DND-41 (cell line): ENCODE data around the gene PRMT1.

Experiments
- ATAC-seq: fragments of 200-7000 bp; cut with Tn5 transposase; 3 replicates; pipeline ENCODE4 v1.9.1; 2021; ENCODE audit warnings: low read depth; ENCODE audit not compliant: insufficient read depth
- DNase-seq: peaks from one replicate; pipeline ENCODE4 v3.0.0-alpha.2; 2020
- H2AFZ ChIP-seq: 2 replicates; pipeline ENCODE4 v1.6.0; 2012; ENCODE audit warnings: low read depth, low read length
- H3K27ac ChIP-seq: 2 replicates; pipeline ENCODE4 v1.5.1; 2012; ENCODE audit warnings: low read length, inconsistent platforms
- H3K27me3 ChIP-seq: fragments of 200-600 bp; sonication (generic); 2 replicates; pipeline ENCODE4 v1.6.0; 2012; ENCODE audit warnings: low read length, mild to moderate bottlenecking, inconsistent platforms; ENCODE audit not compliant: insufficient read depth, poor library complexity
- H3K36me3 ChIP-seq: 2 replicates; pipeline ENCODE4 v1.5.1; 2012; ENCODE audit warnings: low read length, inconsistent platforms; ENCODE audit not compliant: insufficient read depth
- H3K4me1 ChIP-seq: 2 replicates; pipeline ENCODE4 v1.5.1; 2012; ENCODE audit warnings: mild to moderate bottlenecking, low read length; ENCODE audit not compliant: insufficient read depth
- H3K4me2 ChIP-seq: 2 replicates; pipeline ENCODE4 v1.6.0; 2012; ENCODE audit warnings: mild to moderate bottlenecking, moderate library complexity, low read length, inconsistent platforms; ENCODE audit not compliant: insufficient read depth
- H3K4me3 ChIP-seq, 2 experiments: fragments of 200-600 bp in 1 of 2; shearing (Covaris generic) in 1 of 2; 2 replicates each; pipeline ENCODE4 v1.5.1; 2012 to 2016; ENCODE audit warnings: inconsistent platforms in 2 of 2, low read length in 2 of 2, mild to moderate bottlenecking in 2 of 2, low read depth in 1 of 2, moderate library complexity in 1 of 2
- H3K79me2 ChIP-seq: 2 replicates; pipeline ENCODE4 v1.6.0; 2012; ENCODE audit warnings: low read length, inconsistent platforms; ENCODE audit not compliant: insufficient read depth
- H3K9ac ChIP-seq: 2 replicates; pipeline ENCODE4 v1.6.0; 2012; ENCODE audit warnings: low read depth, mild to moderate bottlenecking, inconsistent platforms, low read length, moderate library complexity
- H3K9me3 ChIP-seq: 2 replicates; pipeline ENCODE4 v1.5.1; 2012; ENCODE audit warnings: low read length, moderate library complexity, mild to moderate bottlenecking, inconsistent platforms; ENCODE audit not compliant: insufficient read depth, severe bottlenecking
- H4K20me1 ChIP-seq: 2 replicates; pipeline ENCODE4 v1.6.0; 2012; ENCODE audit warnings: low read length; ENCODE audit not compliant: insufficient read depth
- EZH2 ChIP-seq: IDR thresholded peaks from 3 replicates; pipeline ENCODE4 v1.6.1; 2012; ENCODE audit warnings: borderline replicate concordance, low read depth, mild to moderate bottlenecking, moderate library complexity, low read length, inconsistent platforms; ENCODE audit not compliant: severe bottlenecking
- TF ChIP-seq, protein P1 (sequence below): IDR thresholded peaks from 2 replicates; pipeline ENCODE4 v1.5.1; 2012; ENCODE audit warnings: borderline replicate concordance, low read length, moderate library complexity, mild to moderate bottlenecking; ENCODE audit not compliant: poor library complexity, severe bottlenecking; ENCODE audit errors: extremely low read depth

PRMT1 gene

DNA sequence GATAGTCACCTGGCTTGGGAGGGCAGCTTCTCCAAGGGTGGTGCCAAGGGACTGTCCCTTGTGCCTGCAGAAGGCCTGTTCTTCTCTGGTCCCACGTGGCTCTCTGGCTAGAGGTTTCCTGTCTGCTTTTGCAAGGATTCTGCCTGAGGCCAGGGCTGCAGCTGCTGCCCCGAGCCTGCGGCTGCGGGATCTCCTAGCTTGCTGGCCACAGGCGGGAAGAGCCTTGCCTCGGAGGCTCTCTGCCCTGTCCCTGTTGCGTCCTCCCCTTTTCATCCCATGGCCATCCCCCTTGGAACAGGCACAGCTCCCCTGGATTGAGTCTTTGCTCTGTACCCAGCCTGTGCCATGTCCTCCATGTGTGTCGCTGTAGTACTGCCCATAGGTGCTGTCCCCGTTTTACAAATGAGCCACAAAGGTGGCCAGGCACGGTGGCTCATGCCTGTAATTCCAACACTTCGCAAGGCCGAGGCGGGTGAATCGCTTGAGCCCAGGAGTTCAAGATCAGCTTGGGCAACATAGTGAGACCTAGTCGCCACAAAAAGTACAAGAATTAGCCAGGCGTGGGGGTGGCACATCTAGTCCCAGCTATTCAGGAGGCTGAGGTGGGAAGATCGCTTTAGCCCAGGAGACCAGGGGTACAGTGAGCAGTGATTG lies 20.5 kb upstream of the PRMT1 start:
- ATAC-seq (no peak), DNase-seq (no peak)
- H3K79me2 ChIP-seq = no peaks in the 10 kb centered on the region; the same call in 1 of the 2 replicates
- peaks cover 53% of the 10 kb centered on the region for H4K20me1 ChIP-seq
- no peaks in the 10 kb centered on the region for H3K9me3 ChIP-seq
- H3K4me3 ChIP-seq = no peak overlapping the region
- H3K27ac ChIP-seq = no peak overlapping the region
- H3K4me2 ChIP-seq = no peak overlapping the region
- H2AFZ ChIP-seq = no peak overlapping the region
- no peak overlapping the region; the same call in 1 of the 2 replicates for H3K9ac ChIP-seq
- TF ChIP-seq, protein P1, sequence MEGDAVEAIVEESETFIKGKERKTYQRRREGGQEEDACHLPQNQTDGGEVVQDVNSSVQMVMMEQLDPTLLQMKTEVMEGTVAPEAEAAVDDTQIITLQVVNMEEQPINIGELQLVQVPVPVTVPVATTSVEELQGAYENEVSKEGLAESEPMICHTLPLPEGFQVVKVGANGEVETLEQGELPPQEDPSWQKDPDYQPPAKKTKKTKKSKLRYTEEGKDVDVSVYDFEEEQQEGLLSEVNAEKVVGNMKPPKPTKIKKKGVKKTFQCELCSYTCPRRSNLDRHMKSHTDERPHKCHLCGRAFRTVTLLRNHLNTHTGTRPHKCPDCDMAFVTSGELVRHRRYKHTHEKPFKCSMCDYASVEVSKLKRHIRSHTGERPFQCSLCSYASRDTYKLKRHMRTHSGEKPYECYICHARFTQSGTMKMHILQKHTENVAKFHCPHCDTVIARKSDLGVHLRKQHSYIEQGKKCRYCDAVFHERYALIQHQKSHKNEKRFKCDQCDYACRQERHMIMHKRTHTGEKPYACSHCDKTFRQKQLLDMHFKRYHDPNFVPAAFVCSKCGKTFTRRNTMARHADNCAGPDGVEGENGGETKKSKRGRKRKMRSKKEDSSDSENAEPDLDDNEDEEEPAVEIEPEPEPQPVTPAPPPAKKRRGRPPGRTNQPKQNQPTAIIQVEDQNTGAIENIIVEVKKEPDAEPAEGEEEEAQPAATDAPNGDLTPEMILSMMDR = no peak
- no peak for TF ChIP-seq EZH2
- H3K27me3 ChIP-seq = no peaks in the 10 kb centered on the region
- peaks cover 94% of the 10 kb centered on the region for H3K36me3 ChIP-seq
- no peaks in the 10 kb centered on the region for H3K4me1 ChIP-seq

DNA sequence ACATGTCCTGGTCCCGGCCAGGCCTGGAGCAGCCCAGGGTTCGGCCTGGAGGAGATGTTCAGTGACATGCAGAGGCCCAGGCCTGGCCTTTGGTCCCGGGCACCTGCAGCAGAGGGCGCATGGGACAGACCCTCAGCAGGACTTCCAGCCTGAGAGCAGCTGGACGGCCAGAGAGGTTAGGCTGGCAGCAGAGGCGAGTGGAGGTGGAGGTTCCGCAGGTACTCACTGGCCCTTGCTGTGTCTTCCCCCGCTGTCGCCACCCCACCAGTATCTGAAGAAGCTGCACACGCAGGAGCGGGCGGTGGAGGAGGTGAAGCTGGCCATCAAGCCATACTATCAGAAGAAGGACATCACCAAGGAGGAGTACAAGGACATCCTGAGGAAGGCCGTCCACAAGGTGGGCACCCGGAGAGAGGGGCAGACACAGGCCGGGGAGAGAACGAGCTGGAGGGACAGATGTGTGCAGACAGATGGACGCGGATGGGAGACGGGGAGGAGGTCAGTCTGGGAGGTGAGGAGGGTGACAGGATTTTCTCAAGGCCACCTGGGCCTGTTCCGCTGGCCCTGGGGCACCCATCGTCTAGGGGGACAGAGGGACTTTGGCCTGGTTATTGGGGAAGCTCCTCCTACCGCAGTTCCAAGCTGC lies 19.5 kb upstream of the PRMT1 start:
- DNase-seq (no peak), ATAC-seq (no peak)
- H3K27me3 ChIP-seq = no peaks in the 10 kb centered on the region
- no peak overlapping the region for H2AFZ ChIP-seq
- H3K79me2 ChIP-seq = peaks cover 7% of the 10 kb centered on the region; the same call in 1 of the 2 replicates
- H3K36me3 ChIP-seq = peaks cover 98% of the 10 kb centered on the region
- TF ChIP-seq, protein P1 = no peak
- no peak for TF ChIP-seq EZH2
- H3K4me3 ChIP-seq = no peak overlapping the region
- peaks cover 2% of the 10 kb centered on the region; the same call in 1 of the 2 replicates for H3K4me1 ChIP-seq
- no peak overlapping the region for H3K9ac ChIP-seq
- no peaks in the 10 kb centered on the region for H3K9me3 ChIP-seq
- no peak overlapping the region for H3K27ac ChIP-seq
- H3K4me2 ChIP-seq = no peak overlapping the region
- peaks cover 52% of the 10 kb centered on the region for H4K20me1 ChIP-seq

DNA sequence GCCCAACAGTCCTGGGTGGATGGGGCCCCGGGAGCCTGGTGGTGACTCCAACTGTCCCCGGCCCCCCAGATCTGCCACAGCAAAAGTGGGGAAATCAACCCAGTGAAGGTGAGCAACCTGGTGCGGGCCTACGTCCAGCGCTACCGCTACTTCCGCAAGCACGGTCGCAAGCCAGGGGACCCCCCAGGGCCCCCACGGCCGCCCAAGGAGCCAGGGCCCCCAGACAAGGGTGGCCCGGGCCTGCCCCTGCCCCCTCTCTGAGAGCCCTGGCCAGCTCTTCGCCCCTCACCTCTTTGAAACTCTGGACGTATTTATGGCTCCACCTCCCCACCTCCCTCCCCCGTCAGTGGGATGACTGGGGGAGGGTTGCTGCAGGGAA lies 18.9 kb upstream of the PRMT1 start:
- no peak for DNase-seq
- peaks cover 52% of the 10 kb centered on the region for H4K20me1 ChIP-seq
- no peak overlapping the region for H3K4me2 ChIP-seq
- H3K27ac ChIP-seq = no peak overlapping the region
- no peak overlapping the region for H3K9ac ChIP-seq
- no peaks in the 10 kb centered on the region for H3K9me3 ChIP-seq
- TF ChIP-seq EZH2 = no peak
- TF ChIP-seq, protein P1 = no peak
- H2AFZ ChIP-seq = no peak overlapping the region
- H3K4me3 ChIP-seq = no peak overlapping the region
- H3K27me3 ChIP-seq = no peaks in the 10 kb centered on the region
- H3K4me1 ChIP-seq = peaks cover 7% of the 10 kb centered on the region
- H3K79me2 ChIP-seq = peaks cover 12% of the 10 kb centered on the region
- ATAC-seq = no peak
- H3K36me3 ChIP-seq = peaks cover 98% of the 10 kb centered on the region
